ENCODE measurements around the gene GSTA4. TPM values are rescaled to one million over a fixed set of nuclear protein-coding genes. Genes with fewer than 3 reads are reported as not detected.

Gene GSTA4
- total RNA-seq, 1 experiment from 2014 or later = 29.5 TPM

GRCh38 chr6:52984247-52984646, 10.8 kb downstream of the GSTA4 start:
- Mint-ChIP-seq H3K27me3 (ENCODE audit: insufficient read depth, unreplicated experiment) (no peaks in the 10 kb centered on the region), H3K36me3 (ENCODE audit: insufficient read depth, unreplicated experiment) (peaks cover 13% of the 10 kb centered on the region), H3K4me3 (ENCODE audit: unreplicated experiment) (no peak overlapping the region), H3K4me1 (ENCODE audit: low read depth, unreplicated experiment) (no peaks in the 10 kb centered on the region), H3K27ac (ENCODE audit: unreplicated experiment) (no peak overlapping the region), H3K9me3 (ENCODE audit: unreplicated experiment) (no peaks in the 10 kb centered on the region)
- no peak for TF ChIP-seq CTCF (IDR thresholded peaks at IDR 0.05; ENCODE audit: insufficient read depth in 1 of 2, low read depth in 1 of 2, low read length in 1 of 2, severe bottlenecking in 1 of 2, unreplicated experiment in 1 of 2)
- Histone ChIP-seq H3K36me3 (ENCODE audit: control insufficient read depth, insufficient read depth, low read length) (peaks cover 1% of the 10 kb centered on the region), H3K4me1 (no peaks in the 10 kb centered on the region), H3K9me3 (no peaks in the 10 kb centered on the region), H3K4me3 (ENCODE audit: low read depth, low read length) (no peak overlapping the region), H3K27me3 (replicated peaks; ENCODE audit: control insufficient read depth, insufficient read depth, low read length) (no peaks in the 10 kb centered on the region)
- intact Hi-C loops (cut with micrococcal nuclease; ENCODE audit: unreplicated experiment) = no loop called here
- POLR2A ChIA-PET = no interaction called here
- BruUV-seq (replicated peaks) = no TSS peak
- CTCF ChIA-PET = no interaction called here
- no peak for DNase-seq

DNA sequence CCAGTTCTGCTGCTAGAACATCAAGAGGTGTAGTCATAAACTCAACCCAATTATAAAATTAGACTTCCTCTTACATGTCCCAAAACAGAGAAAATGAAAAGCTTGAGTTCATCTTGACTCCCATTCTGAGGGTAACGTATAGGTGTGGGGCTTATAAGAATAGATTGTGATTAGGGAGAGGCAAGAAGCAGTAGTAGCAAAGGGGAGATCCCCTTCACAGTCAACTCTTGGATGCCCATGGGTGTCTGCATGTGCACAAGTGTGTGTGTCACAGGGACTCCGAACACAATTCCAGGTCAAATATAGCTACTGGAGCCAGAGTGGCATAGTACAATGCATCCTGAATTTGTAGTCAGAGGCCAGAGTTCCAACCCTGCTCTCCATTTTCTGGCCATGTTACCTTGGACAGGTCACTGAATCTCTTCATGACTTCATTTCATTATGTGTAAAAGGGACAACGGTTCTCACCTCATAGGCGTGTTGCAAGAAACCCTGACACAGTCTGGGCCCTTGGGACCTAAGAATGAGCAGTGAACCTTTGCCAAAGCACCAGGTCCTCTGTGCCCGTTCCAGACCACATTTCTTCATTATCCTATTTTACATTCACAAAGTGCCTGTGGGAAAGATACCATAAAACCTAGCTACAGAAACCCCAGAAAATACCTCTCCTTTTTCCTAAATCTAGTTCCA, 11.8 kb downstream of the GSTA4 start:
- Histone ChIP-seq H3K4me3 (ENCODE audit: low read depth, low read length) (no peak overlapping the region), H3K4me1 (no peaks in the 10 kb centered on the region), H3K9me3 (no peaks in the 10 kb centered on the region), H3K27me3 (replicated peaks; ENCODE audit: control insufficient read depth, insufficient read depth, low read length) (no peaks in the 10 kb centered on the region), H3K36me3 (ENCODE audit: control insufficient read depth, insufficient read depth, low read length) (peaks cover 1% of the 10 kb centered on the region)
- no peak for DNase-seq
- H3K27ac Mint-ChIP-seq (ENCODE audit: unreplicated experiment) = no peak overlapping the region
- no peaks in the 10 kb centered on the region for H3K4me1 Mint-ChIP-seq (ENCODE audit: low read depth, unreplicated experiment)
- H3K27me3 Mint-ChIP-seq (ENCODE audit: insufficient read depth, unreplicated experiment) = no peaks in the 10 kb centered on the region
- ChIA-PET CTCF (no interaction called here), POLR2A (no interaction called here)
- TF ChIP-seq CTCF (IDR thresholded peaks at IDR 0.05; ENCODE audit: insufficient read depth in 1 of 2, low read depth in 1 of 2, low read length in 1 of 2, severe bottlenecking in 1 of 2, unreplicated experiment in 1 of 2) = no peak
- no TSS peak for BruUV-seq (replicated peaks)
- no peak overlapping the region for H3K4me3 Mint-ChIP-seq (ENCODE audit: unreplicated experiment)
- intact Hi-C loops (cut with micrococcal nuclease; ENCODE audit: unreplicated experiment) = no loop called here
- H3K36me3 Mint-ChIP-seq (ENCODE audit: insufficient read depth, unreplicated experiment) = peaks cover 13% of the 10 kb centered on the region
- H3K9me3 Mint-ChIP-seq (ENCODE audit: unreplicated experiment) = no peaks in the 10 kb centered on the region

GRCh38 chr6:52982680-52983079, 12.4 kb downstream of the GSTA4 start:
- POLR2A ChIA-PET = no interaction called here
- no peaks in the 10 kb centered on the region for H3K9me3 Mint-ChIP-seq (ENCODE audit: unreplicated experiment)
- H3K27me3 Mint-ChIP-seq (ENCODE audit: insufficient read depth, unreplicated experiment) = no peaks in the 10 kb centered on the region
- Histone ChIP-seq H3K27me3 (replicated peaks; ENCODE audit: control insufficient read depth, insufficient read depth, low read length) (no peaks in the 10 kb centered on the region), H3K36me3 (ENCODE audit: control insufficient read depth, insufficient read depth, low read length) (peaks cover 1% of the 10 kb centered on the region), H3K4me1 (no peaks in the 10 kb centered on the region), H3K9me3 (no peaks in the 10 kb centered on the region), H3K4me3 (ENCODE audit: low read depth, low read length) (no peak overlapping the region)
- no peak overlapping the region for H3K4me3 Mint-ChIP-seq (ENCODE audit: unreplicated experiment)
- DNase-seq = no peak
- intact Hi-C loops (cut with micrococcal nuclease; ENCODE audit: unreplicated experiment) = no loop called here
- H3K4me1 Mint-ChIP-seq (ENCODE audit: low read depth, unreplicated experiment) = no peaks in the 10 kb centered on the region
- H3K36me3 Mint-ChIP-seq (ENCODE audit: insufficient read depth, unreplicated experiment) = peaks cover 13% of the 10 kb centered on the region
- no peak for TF ChIP-seq CTCF (IDR thresholded peaks at IDR 0.05; ENCODE audit: insufficient read depth in 1 of 2, low read depth in 1 of 2, low read length in 1 of 2, severe bottlenecking in 1 of 2, unreplicated experiment in 1 of 2)
- no peak overlapping the region for H3K27ac Mint-ChIP-seq (ENCODE audit: unreplicated experiment)
- BruUV-seq (replicated peaks) = no TSS peak
- CTCF ChIA-PET = no interaction called here

All from Caco-2 (cell line).